GM20000 (cell line): Measurements from ENCODE around the gene CACNA1D.

ENCODE experiments used
- DNase-seq: peaks from one replicate; pipeline ENCODE4 v3.0.0; 2012; ENCODE audit warnings: low spot score
- TF ChIP-seq, protein P1 (sequence below): IDR thresholded peaks from 2 replicates; pipeline ENCODE4 v1.5.1; 2012; ENCODE audit warnings: mild to moderate bottlenecking, control low read depth; ENCODE audit errors: extremely low read depth, missing control alignments

The CACNA1D gene

DNA sequence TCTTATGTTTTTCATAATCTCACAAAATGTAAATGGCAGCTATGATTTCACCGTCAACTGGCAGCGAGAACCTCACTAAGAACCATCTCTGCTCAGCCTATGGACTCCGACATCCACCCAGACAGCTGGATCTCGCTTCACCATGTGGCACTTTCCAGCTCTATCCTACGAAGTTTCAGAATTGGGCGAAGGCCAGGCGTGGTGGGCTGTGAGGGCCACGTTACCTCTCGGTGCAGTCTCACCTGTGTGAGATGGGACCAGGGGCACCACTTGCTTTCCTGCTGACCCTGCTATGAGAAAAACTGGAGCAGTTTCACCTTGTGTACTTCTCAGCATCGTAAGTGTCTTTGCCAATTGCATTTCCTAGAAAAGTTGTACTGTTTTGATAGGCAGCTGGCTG, 319.5 kb downstream of the CACNA1D start:
- no peak for DNase-seq
- TF ChIP-seq, protein P1, sequence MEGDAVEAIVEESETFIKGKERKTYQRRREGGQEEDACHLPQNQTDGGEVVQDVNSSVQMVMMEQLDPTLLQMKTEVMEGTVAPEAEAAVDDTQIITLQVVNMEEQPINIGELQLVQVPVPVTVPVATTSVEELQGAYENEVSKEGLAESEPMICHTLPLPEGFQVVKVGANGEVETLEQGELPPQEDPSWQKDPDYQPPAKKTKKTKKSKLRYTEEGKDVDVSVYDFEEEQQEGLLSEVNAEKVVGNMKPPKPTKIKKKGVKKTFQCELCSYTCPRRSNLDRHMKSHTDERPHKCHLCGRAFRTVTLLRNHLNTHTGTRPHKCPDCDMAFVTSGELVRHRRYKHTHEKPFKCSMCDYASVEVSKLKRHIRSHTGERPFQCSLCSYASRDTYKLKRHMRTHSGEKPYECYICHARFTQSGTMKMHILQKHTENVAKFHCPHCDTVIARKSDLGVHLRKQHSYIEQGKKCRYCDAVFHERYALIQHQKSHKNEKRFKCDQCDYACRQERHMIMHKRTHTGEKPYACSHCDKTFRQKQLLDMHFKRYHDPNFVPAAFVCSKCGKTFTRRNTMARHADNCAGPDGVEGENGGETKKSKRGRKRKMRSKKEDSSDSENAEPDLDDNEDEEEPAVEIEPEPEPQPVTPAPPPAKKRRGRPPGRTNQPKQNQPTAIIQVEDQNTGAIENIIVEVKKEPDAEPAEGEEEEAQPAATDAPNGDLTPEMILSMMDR = no peak

- DNase-seq = no peak
- TF ChIP-seq, protein P1 = no peak
Measured at GRCh38 chr3:53815067-53815466, 320.7 kb downstream of the CACNA1D start.

DNA sequence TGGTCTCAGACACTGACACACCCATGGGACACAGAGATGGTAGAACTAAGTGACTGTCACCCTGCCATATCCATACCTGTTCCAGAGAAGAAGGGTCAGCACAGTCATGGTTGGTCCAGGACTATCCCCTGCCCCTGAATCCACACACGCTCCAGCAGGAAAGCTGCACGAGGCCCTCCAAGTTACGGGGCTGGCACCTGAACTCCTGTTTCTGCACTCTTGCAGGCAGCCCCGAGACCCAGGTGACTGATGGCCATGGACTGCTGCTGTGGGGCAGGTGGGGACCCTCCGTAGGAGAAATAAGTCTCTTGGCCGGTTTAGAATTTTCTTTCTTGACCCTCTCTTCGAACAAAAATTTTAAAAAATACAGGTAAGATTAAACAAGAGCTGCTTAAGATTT, 321.2 kb downstream of the CACNA1D start:
- TF ChIP-seq, protein P1 = no peak
- no peak for DNase-seq

- TF ChIP-seq, protein P1 = no peak
- no peak for DNase-seq
Measured at GRCh38 chr3:53816425-53816824, 322.0 kb downstream of the CACNA1D start.

DNA sequence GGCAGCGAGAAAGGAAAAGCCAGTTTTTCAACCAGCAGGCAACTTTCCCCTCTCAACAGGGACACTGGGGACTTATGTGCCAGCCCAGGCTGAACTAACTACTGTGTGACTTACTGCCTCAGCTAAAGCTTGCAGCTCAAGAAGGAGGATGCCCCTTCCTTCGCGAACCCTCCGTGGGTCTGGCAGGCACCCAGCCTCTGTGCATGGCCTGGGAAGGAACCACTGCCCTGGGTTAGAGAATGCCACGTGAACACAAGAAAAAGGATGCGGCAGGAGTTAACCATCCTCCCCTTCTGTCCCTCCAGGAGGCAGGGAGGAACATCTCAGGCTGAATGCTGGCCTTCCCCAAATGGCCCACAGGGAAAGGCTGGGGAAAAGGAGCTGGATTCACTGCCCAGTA, 322.8 kb downstream of the CACNA1D start:
- TF ChIP-seq, protein P1 = no peak
- no peak for DNase-seq

GRCh38 chr3:53817809-53818208, 323.4 kb downstream of the CACNA1D start:
- DNase-seq = no peak
- TF ChIP-seq, protein P1 = no peak

GRCh38 chr3:53818221-53819162, 324.1 kb downstream of the CACNA1D start:
- no peak for DNase-seq
- TF ChIP-seq, protein P1 = no peak
